Hematopoietic multipotent progenitor cell treated with erythropoietin and hydrocortisone succinate and interleukin-3 and kit ligand, for 15 days (in vitro differentiated cells): ENCODE measurements around the gene PHACTR1.
"Not testable (repeated sequence)": the region's sequence is repeated elsewhere in the genome, so short reads cannot be mapped to it uniquely, and the experiment has no call there.

Experiments used
- DNase-seq: peaks from one replicate; pipeline ENCODE4 v3.0.0-alpha.2; 2015; ENCODE audit warnings: low spot score

Gene PHACTR1

DNA sequence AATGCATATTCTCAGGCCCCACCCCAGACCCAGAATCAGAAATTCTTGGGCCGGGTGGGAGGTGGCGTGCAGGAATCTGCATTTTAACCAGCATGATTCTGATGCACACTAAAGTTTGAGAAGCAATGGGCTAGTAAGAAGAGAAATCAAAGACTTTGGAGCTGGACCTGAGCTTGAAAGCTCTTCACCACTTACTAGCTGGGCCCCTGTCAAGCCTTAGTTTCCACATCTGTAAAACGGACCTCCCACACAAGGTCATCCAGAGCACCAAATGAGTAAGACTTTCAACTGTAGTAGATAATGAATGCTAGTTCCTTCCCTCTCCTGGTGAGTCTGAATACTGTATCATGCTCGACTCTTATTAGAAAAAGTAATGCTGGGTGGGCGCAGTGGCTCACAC, 524.8 kb downstream of the PHACTR1 start:
- DNase-seq = no peak

- DNase-seq = no peak
Observed at GRCh38 chr6:13242178-13242577, 525.6 kb downstream of the PHACTR1 start.

- DNase-seq = no peak
Observed at GRCh38 chr6:13242590-13242989, 526.0 kb downstream of the PHACTR1 start.

- no peak for DNase-seq
Observed at GRCh38 chr6:13243033-13243432, 526.5 kb downstream of the PHACTR1 start.

DNA sequence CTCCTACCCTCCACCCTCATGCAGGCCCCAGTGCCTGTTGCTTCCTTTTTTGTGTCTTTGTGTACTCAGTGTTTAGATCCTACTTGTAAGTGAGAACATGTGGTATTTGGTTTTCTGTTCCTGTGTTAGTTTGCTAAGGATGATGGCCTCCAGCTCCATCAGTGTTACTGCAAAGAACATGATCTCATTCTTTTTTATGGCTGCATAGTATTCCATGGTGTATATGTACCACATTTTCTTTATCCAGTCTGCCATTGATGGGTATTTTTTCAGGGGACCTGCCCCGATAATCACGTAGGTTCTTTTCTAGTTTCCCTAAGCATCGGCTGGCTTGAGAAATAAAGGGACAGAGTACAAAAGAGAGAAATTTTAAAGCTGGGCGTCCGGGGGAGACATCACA, 527.2 kb downstream of the PHACTR1 start:
- not testable (repeated sequence) for DNase-seq

DNA sequence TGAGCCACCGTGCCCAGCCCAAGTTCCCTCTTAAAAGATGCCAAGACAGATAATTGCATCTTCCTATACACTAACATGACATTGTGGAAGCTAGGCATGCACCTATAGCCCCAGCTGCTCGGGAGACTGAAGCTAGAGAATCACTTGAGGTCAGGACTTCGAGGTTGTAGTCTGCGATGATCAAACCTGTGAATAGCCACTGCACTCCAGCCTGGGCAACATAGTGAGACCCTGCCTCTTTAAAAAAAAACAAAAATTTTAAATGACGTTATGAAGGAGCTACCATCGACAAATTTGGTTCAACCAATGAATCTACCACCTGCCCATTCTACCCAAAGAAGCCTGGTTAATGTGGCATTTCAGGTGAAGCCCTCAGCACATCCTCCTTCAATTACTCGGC, 531.1 kb downstream of the PHACTR1 start:
- no peak for DNase-seq

DNA sequence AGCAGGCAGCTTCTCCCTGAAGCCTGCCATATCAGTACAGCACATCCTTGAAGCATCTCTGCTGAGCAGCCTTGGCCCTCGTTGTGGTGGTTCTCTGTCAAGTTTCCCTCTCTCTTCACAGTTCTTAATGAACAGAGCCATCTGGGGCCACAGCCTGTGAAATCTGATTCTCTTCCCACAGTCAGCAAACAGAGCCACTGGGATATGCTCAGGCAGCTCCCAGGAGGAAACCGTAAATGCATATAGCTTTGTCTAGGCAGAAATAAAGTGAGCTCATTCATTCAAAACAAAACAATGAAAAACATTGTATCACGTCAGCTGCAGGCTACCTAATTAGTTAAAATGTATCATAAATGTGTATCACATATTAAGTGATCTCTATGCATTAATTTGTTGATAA, 531.5 kb downstream of the PHACTR1 start:
- DNase-seq = no peak

- DNase-seq = no peak
Observed at GRCh38 chr6:13248584-13248985, 532.0 kb downstream of the PHACTR1 start.

DNA sequence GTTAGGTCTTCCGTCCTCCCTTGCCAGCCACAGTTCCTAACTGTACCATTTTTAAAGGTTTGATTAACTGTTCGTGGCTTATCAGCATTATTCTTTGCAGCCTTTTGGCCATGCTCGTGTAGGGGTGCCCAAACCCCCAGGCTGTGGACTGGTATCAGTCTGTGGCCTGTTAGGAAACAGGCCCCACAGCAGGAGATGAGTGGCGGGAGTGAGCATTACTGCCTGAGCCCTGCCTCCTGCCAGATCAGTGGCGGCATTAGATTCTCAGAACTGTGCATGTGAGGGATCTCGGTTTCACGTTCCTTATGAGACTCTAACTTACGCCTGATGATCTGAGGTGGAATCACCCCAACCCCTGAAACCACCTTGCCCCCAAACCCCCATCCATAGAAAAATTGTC, 532.4 kb downstream of the PHACTR1 start:
- no peak for DNase-seq

GRCh38 chr6:13249817-13250216, 533.2 kb downstream of the PHACTR1 start:
- no peak for DNase-seq

- no peak for DNase-seq
Observed at GRCh38 chr6:13250703-13251102, 534.1 kb downstream of the PHACTR1 start.

- no peak for DNase-seq
Observed at GRCh38 chr6:13251242-13251641, 534.7 kb downstream of the PHACTR1 start.

DNA sequence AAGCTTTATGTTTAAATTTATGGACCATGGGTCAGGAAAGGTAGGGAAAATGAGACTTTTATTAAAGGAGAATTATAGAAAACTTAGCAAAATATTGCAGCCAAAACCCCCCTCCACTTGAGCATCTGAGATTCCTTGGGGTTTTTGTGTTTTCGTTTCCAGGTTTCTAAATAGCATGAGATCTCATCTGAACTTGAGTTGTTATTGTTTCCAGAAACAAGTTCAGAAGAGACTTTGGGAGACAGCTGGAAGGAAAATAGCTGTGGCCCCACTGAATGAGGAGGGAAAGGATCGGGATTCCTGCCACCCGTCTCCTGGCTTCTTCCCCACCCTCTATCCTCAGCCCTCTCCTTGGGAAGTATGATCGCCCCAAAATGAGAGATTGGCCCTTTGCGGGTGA, 536.2 kb downstream of the PHACTR1 start:
- DNase-seq = no peak

DNA sequence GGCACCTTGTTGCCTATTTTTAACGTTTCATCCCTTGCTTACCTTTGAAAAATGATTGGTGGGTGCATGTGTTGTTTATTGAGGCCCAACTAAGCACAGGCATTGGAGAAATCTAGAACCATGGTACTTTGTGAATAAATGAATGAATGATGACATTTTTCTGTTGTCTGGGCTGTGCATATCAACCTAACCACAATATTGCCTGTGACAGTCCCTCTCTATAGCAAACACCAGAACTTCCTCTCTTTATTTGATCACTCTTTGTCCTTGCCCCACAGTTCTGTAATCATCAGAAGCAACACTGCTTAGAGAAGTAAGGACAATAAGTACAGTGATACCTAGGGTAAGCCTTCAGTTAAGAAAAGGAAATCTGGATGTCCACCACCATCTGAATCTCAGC, 536.7 kb downstream of the PHACTR1 start:
- DNase-seq = no peak

GRCh38 chr6:13256266-13257001, 539.9 kb downstream of the PHACTR1 start:
- no peak for DNase-seq

DNA sequence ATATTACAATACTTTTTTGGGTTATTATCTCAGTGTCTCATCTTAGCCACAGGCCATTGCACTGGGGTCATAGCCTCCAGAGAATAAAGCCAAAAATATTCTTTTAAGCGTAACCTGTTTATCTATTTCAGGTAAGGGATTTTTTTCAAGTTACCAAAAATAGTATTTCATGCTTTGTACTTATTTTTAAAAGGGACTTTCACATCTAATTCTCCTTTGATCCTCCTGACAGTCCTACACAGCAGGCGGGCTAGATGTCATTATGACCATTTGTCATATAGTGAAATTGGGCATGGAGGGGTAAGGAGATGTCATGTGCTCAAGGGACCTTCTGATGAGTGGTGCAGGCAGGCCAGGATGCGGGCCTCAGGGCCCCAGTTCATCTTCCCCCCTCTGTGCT, 542.8 kb downstream of the PHACTR1 start:
- DNase-seq = no peak

DNA sequence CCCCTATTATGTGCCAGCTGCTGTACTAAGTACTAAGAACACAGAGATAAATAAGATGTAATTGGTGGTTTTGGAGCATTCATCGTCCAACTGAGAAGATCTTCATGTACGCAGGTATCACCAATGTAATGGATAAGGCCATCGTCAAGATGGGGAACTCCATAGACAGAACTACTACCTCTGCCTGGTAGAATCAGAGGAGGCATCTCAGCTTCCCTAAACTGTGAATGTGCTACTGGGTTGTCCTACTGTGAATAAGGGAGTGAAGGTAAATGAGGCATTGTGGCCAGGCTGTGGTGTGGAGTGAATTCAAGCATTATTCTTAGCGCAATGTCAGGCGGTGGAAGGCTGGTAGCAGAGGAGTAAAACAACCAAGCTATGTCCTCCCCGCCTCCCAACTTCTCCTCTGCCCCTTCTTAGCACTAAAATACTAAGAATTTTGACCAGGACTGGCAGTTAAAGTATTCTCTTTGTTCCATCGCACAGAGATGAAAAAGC, 543.6 kb downstream of the PHACTR1 start:
- DNase-seq = no peak

GRCh38 chr6:13260831-13261230, 544.3 kb downstream of the PHACTR1 start:
- DNase-seq = no peak

DNA sequence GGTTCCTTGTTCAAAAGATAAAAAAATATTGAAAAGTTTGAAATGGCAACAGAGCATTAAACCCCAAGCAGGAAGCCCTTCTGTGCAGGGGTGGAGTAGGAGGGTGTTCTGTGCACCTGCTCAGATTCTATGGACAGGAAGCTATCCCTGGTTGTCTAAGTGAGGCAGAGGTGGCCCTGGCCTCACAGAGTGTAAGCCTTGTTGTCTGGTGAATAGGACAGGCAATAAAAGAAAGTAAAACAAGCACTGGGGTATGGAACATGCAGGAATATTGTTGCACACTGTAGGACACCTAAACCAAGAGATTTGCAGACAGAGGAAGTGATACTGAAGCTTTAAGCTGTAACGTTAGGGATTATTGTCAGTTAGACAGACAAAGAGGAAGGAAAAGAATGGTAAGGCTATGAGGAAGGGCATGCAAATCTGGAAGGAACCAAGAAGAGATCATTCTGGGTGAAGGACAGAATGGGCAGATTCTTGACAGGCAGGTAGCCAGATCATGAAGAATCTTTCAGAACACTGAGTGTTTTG, 545.0 kb downstream of the PHACTR1 start:
- no peak for DNase-seq

GRCh38 chr6:13262302-13263230, 546.0 kb downstream of the PHACTR1 start:
- DNase-seq = no peak

GRCh38 chr6:13263669-13264068, 547.1 kb downstream of the PHACTR1 start:
- no peak for DNase-seq

DNA sequence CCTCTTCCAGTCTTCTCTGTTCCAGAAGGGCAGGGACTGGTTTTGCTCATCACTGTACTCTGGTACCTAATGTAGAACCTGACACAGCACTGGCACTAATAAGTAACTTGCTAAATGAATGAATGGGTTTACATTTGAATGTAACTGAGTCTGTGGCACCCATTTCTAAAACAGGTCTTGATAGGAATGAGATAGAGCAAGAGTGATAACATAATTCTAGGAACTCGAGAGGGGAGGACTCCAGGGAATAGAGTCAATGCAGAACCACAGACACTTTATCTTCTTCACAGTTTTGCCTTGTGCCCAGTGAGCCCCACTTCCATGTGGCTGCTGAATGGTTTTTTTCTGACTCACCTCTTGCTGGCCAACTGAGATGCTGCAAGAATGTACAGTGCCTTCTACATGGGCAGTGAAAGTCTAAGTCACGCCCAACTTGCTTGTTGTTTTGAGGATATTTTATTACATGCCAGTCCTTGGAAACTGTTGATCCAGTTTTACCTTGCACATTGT, 550.6 kb downstream of the PHACTR1 start:
- DNase-seq = no peak
